ENCODE measurements around the gene PPP2R5C.

DNA sequence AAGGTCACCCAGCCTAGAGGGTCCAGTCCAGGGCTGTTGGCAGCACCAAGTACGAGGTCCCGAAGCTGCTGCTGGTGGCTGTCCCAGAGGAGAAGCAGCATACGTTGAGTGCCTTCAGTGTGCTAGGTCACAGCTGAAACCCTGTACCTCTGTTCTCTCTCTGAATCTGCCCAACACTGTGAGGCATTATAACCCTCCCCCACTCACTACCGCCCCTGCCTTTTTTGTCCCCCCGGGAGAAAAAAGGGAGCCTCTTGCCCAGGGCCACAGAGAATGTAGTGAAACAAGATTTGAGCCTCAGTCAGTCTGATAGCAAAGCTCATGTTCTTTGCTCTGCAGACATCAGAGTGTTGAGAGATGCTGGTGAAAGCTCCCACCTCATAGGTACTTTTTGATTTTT lies 53.4 kb downstream of the PPP2R5C start:
- TF ChIP-seq, protein P1, sequence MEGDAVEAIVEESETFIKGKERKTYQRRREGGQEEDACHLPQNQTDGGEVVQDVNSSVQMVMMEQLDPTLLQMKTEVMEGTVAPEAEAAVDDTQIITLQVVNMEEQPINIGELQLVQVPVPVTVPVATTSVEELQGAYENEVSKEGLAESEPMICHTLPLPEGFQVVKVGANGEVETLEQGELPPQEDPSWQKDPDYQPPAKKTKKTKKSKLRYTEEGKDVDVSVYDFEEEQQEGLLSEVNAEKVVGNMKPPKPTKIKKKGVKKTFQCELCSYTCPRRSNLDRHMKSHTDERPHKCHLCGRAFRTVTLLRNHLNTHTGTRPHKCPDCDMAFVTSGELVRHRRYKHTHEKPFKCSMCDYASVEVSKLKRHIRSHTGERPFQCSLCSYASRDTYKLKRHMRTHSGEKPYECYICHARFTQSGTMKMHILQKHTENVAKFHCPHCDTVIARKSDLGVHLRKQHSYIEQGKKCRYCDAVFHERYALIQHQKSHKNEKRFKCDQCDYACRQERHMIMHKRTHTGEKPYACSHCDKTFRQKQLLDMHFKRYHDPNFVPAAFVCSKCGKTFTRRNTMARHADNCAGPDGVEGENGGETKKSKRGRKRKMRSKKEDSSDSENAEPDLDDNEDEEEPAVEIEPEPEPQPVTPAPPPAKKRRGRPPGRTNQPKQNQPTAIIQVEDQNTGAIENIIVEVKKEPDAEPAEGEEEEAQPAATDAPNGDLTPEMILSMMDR (IDR thresholded peaks at IDR 0.05), result no peak
- TF ChIP-seq, protein P2, sequence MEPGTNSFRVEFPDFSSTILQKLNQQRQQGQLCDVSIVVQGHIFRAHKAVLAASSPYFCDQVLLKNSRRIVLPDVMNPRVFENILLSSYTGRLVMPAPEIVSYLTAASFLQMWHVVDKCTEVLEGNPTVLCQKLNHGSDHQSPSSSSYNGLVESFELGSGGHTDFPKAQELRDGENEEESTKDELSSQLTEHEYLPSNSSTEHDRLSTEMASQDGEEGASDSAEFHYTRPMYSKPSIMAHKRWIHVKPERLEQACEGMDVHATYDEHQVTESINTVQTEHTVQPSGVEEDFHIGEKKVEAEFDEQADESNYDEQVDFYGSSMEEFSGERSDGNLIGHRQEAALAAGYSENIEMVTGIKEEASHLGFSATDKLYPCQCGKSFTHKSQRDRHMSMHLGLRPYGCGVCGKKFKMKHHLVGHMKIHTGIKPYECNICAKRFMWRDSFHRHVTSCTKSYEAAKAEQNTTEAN (CRISPR knock-in tag; IDR thresholded peaks at IDR 0.05), result no peak
- TF ChIP-seq, protein P3, sequence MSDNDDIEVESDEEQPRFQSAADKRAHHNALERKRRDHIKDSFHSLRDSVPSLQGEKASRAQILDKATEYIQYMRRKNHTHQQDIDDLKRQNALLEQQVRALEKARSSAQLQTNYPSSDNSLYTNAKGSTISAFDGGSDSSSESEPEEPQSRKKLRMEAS (CRISPR knock-in tag; IDR thresholded peaks at IDR 0.05), result no peak

Measured in WTC11 (cell line).